ENCODE measurements around the gene C1QTNF12. TPM values are rescaled to one million over a fixed set of nuclear protein-coding genes. Genes with fewer than 3 reads are reported as not detected.

Gene C1QTNF12
- total RNA-seq, 1 donor: 0.36 TPM

GRCh38 chr1:1244192-1244811, 2.2 kb downstream of the C1QTNF12 start:
- TF ChIP-seq CTCF (IDR thresholded peaks at IDR 0.05; ENCODE audit: extremely low read depth, low read depth, low read length): no peak
- Histone ChIP-seq H3K27ac (ENCODE audit: low read depth, low read length) (no peak overlapping the region), H3K27me3 (ENCODE audit: insufficient read depth, low read length) (peaks cover 4% of the 10 kb centered on the region), H3K9me3 (ENCODE audit: low read depth, low read length) (no peaks in the 10 kb centered on the region), H3K4me3 (ENCODE audit: insufficient read depth, low read length) (no peak overlapping the region), H3K36me3 (ENCODE audit: insufficient read depth, low read length) (no peaks in the 10 kb centered on the region), H3K79me2 (ENCODE audit: insufficient read depth, low read length) (no peaks in the 10 kb centered on the region), H3K4me1 (ENCODE audit: insufficient read depth, low read length) (no peaks in the 10 kb centered on the region), H2AFZ (ENCODE audit: low read length) (no peak overlapping the region), H4K20me1 (ENCODE audit: insufficient read depth, low read length) (peaks cover 6% of the 10 kb centered on the region), H3K4me2 (ENCODE audit: insufficient read depth, low read length) (no peak overlapping the region)
- DNase-seq (ENCODE audit: insufficient read length, low spot score, missing footprints): peak; percentile 81

- Histone ChIP-seq H2AFZ (ENCODE audit: low read length) (no peak overlapping the region), H3K4me3 (ENCODE audit: insufficient read depth, low read length) (no peak overlapping the region), H3K36me3 (ENCODE audit: insufficient read depth, low read length) (no peaks in the 10 kb centered on the region), H3K79me2 (ENCODE audit: insufficient read depth, low read length) (no peaks in the 10 kb centered on the region), H3K4me2 (ENCODE audit: insufficient read depth, low read length) (no peak overlapping the region), H3K27ac (ENCODE audit: low read depth, low read length) (no peak overlapping the region), H3K4me1 (ENCODE audit: insufficient read depth, low read length) (no peaks in the 10 kb centered on the region), H3K9me3 (ENCODE audit: low read depth, low read length) (no peaks in the 10 kb centered on the region), H3K27me3 (ENCODE audit: insufficient read depth, low read length) (peaks cover 9% of the 10 kb centered on the region), H4K20me1 (ENCODE audit: insufficient read depth, low read length) (peaks cover 6% of the 10 kb centered on the region)
- peak; percentile 88 for DNase-seq (ENCODE audit: insufficient read length, low spot score, missing footprints)
- TF ChIP-seq CTCF (IDR thresholded peaks at IDR 0.05; ENCODE audit: extremely low read depth, low read depth, low read length): no peak
These were observed 2.7 kb downstream of the C1QTNF12 start for GRCh38 chr1:1243807-1244191.

- no peak overlapping the region for H2AFZ ChIP-seq (ENCODE audit: low read length)
- DNase-seq (ENCODE audit: insufficient read length, low spot score, missing footprints): peak; percentile 90
- H3K36me3 ChIP-seq (ENCODE audit: insufficient read depth, low read length): no peaks in the 10 kb centered on the region
- no peak overlapping the region for H3K4me3 ChIP-seq (ENCODE audit: insufficient read depth, low read length)
- H3K27me3 ChIP-seq (ENCODE audit: insufficient read depth, low read length): peaks cover 13% of the 10 kb centered on the region
- H4K20me1 ChIP-seq (ENCODE audit: insufficient read depth, low read length): peaks cover 6% of the 10 kb centered on the region
- no peak for TF ChIP-seq CTCF (IDR thresholded peaks at IDR 0.05; ENCODE audit: extremely low read depth, low read depth, low read length)
- H3K9me3 ChIP-seq (ENCODE audit: low read depth, low read length): no peaks in the 10 kb centered on the region
- no peaks in the 10 kb centered on the region for H3K79me2 ChIP-seq (ENCODE audit: insufficient read depth, low read length)
- no peak overlapping the region for H3K27ac ChIP-seq (ENCODE audit: low read depth, low read length)
- no peak overlapping the region for H3K4me2 ChIP-seq (ENCODE audit: insufficient read depth, low read length)
- H3K4me1 ChIP-seq (ENCODE audit: insufficient read depth, low read length): no peaks in the 10 kb centered on the region
These were observed 3.3 kb downstream of the C1QTNF12 start for GRCh38 chr1:1243266-1243660.

- no peak overlapping the region for H2AFZ ChIP-seq (ENCODE audit: low read length)
- peaks cover 6% of the 10 kb centered on the region for H4K20me1 ChIP-seq (ENCODE audit: insufficient read depth, low read length)
- H3K27ac ChIP-seq (ENCODE audit: low read depth, low read length): no peak overlapping the region
- no peaks in the 10 kb centered on the region for H3K36me3 ChIP-seq (ENCODE audit: insufficient read depth, low read length)
- H3K4me1 ChIP-seq (ENCODE audit: insufficient read depth, low read length): no peaks in the 10 kb centered on the region
- H3K79me2 ChIP-seq (ENCODE audit: insufficient read depth, low read length): no peaks in the 10 kb centered on the region
- H3K4me2 ChIP-seq (ENCODE audit: insufficient read depth, low read length): no peak overlapping the region
- no peak for DNase-seq (ENCODE audit: insufficient read length, low spot score, missing footprints)
- no peak for TF ChIP-seq CTCF (IDR thresholded peaks at IDR 0.05; ENCODE audit: extremely low read depth, low read depth, low read length)
- no peaks in the 10 kb centered on the region for H3K9me3 ChIP-seq (ENCODE audit: low read depth, low read length)
- H3K27me3 ChIP-seq (ENCODE audit: insufficient read depth, low read length): peaks cover 19% of the 10 kb centered on the region
- H3K4me3 ChIP-seq (ENCODE audit: insufficient read depth, low read length): no peak overlapping the region
These were observed 3.9 kb downstream of the C1QTNF12 start for GRCh38 chr1:1242461-1243265.

Data from osteoblast (primary cell).